A673 (cell line): ENCODE data around the gene METTL27.

Experiments used
- CTCF ChIP-seq: fragments of 300-800, 200-600 bp; sonication (generic); conservative IDR thresholded peaks from 2 replicates; pipeline ENCODE4 v1.5.1; 2017; ENCODE audit warnings: low read depth, mild to moderate bottlenecking, antibody characterized with exemption, low read length, moderate library complexity, mixed read lengths
- EZH2 ChIP-seq: fragments of 200-600 bp; sonication (generic); IDR thresholded peaks from 2 replicates; pipeline ENCODE4 v1.6.1; 2017; ENCODE audit warnings: borderline replicate concordance, low read depth, mild to moderate bottlenecking, mixed read lengths, antibody characterized with exemption, low read length; ENCODE audit not compliant: poor library complexity, severe bottlenecking

DNA sequence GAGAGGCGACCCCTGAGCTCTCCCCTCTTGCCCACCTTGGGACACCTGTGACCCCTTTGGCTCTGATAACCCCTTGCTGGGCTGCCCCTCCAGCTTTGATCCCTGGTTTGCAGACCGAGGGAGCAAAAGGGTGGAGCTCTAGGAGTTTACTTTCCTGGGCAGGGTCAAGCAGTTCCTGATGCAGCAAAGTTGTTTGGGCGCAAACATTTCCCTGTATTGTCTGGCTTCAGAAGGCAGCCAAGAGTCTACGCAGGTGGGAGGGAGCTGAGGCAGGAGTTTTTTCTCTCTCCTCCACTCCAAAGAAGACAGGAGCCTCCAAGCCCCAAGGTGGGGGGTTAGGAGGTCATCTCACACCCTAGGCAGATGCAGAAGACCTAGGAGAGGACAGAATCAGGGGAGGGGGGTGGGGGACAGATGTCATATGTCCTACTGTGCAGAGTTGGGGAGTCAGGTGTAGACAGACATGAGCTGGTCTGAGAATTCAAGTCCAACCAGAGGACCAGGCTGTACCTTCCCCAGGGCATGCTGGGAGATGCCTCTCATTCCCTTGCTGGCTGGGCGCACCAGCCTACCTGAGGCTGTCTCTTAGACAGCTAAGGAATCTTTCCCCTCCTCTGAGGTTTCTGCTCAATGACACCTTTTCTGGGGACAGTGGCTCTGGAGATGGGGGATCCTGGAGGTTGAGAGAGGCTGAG, 39.2 kb upstream of the METTL27 start:
- TF ChIP-seq EZH2 (no peak), CTCF (no peak)
